H1 (cell line): ENCODE measurements around the gene ZNF823. TPM values are rescaled to one million over a fixed set of nuclear protein-coding genes. Genes with fewer than 3 reads are reported as not detected.

Source experiments
- SP1 ChIP-seq: IDR thresholded peaks from 2 replicates; pipeline ENCODE4 v1.6.1; 2011; ENCODE audit warnings: low read depth, low read length
- polyA plus RNA-seq, 7 experiments: library from polyadenylated mRNA; depleted of rRNA in 3 of 7; stranded (reverse) in 5 of 7; unstranded in 2 of 7; fragments of >200 nt in 5 of 7; fragments of 200-250 nt in 2 of 7; gene quantifications; 1 replicate in 5 of 7; 2 replicates in 1 of 7; 4 replicates in 1 of 7; pipeline versions ENCODE4 v1.2.1 to v1.2.3, GENCODE V29; 2011 to 2013; ENCODE audit warnings: missing spikeins in 2 of 7, mixed read lengths in 2 of 7
- total RNA-seq: library from RNA; stranded (reverse); fragmentation: NEBNext Ultra II Directional; extraction: Animal tissue kit (Norgen Biotek cat#: 25700); gene quantifications from 2 replicates; pipeline ENCODE4 v1.2.1, GENCODE V29; 2021

ZNF823 gene
- total and polyA plus RNA-seq, 2 of the 8 experiments (the other 6 are each of a cell fraction or from before 2014, with no cell fraction given) = 0.73 to 2.4 TPM

DNA sequence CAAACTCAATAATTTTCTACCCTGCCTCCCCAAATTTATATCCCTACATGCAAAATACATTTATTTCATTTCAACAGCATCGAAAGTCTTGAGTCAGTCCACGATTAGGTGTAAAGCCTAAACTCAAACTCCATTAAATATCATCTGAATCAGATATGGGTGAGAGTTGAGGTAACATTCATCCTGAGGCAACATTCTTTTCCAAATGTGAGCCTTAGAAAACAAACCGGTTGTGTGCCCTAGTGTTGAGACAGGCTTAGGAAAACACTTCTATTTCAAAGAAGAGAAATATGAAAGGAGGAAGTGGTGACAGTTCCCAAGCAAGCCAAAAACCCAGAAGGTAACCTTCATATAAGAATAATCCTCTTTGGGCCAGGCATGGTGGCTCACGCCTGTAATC is 15.9 kb upstream of the ZNF823 start (continued):
- no peak for TF ChIP-seq SP1
